ENCODE measurements around the gene AP3D1. TPM values are rescaled to one million over a fixed set of nuclear protein-coding genes. Genes with fewer than 3 reads are reported as not detected.

The AP3D1 gene
- total and polyA plus RNA-seq, 12 donors = 51.3 to 193 (median 121) TPM

DNA sequence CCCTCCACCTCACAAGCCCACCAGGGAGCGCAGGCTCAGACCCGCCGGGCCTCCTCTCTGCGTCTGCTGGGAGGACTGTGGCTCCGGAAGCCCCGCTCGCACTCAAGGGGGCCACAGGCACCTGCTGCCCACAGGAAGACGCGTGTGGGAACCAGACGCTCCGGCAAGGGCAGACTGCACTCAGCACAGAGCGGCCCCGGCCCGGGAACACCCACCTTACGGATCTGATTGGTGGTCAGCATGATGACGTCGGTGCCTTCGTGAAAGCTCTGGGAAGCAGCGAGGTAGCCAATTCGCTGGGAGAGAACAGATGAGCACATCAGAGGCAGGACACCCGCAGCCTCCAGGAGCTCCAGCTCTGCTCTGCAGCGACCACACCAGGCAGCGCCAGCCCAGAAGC is 14.6 kb downstream of the AP3D1 start:
- H3K4me3 ChIP-seq = no peak overlapping the region
- intact Hi-C loops (cut with DNase I) = no loop called here
- H3K27me3 ChIP-seq = no peaks in the 10 kb centered on the region
- H3K27ac ChIP-seq = no peak overlapping the region
- H3K4me1 ChIP-seq (replicated peaks in 1 of 2) = no peaks in the 10 kb centered on the region
- peaks cover 0 to 54% of the 10 kb centered on the region in 2 donors for H3K36me3 ChIP-seq (replicated peaks in 1 of 2)
- no peaks in the 10 kb centered on the region for H3K9me3 ChIP-seq (replicated peaks in 1 of 3)
- no peak for DNase-seq
- no peak for TF ChIP-seq POLR2A (IDR thresholded peaks at IDR 0.05)
- TF ChIP-seq, protein P1, sequence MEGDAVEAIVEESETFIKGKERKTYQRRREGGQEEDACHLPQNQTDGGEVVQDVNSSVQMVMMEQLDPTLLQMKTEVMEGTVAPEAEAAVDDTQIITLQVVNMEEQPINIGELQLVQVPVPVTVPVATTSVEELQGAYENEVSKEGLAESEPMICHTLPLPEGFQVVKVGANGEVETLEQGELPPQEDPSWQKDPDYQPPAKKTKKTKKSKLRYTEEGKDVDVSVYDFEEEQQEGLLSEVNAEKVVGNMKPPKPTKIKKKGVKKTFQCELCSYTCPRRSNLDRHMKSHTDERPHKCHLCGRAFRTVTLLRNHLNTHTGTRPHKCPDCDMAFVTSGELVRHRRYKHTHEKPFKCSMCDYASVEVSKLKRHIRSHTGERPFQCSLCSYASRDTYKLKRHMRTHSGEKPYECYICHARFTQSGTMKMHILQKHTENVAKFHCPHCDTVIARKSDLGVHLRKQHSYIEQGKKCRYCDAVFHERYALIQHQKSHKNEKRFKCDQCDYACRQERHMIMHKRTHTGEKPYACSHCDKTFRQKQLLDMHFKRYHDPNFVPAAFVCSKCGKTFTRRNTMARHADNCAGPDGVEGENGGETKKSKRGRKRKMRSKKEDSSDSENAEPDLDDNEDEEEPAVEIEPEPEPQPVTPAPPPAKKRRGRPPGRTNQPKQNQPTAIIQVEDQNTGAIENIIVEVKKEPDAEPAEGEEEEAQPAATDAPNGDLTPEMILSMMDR (IDR thresholded peaks at IDR 0.05) = no peak
- WGBS, 4 donors = 92 to 94% (median 93%) methylated on average over 7 to 23 of the region's 23 CpGs

DNA sequence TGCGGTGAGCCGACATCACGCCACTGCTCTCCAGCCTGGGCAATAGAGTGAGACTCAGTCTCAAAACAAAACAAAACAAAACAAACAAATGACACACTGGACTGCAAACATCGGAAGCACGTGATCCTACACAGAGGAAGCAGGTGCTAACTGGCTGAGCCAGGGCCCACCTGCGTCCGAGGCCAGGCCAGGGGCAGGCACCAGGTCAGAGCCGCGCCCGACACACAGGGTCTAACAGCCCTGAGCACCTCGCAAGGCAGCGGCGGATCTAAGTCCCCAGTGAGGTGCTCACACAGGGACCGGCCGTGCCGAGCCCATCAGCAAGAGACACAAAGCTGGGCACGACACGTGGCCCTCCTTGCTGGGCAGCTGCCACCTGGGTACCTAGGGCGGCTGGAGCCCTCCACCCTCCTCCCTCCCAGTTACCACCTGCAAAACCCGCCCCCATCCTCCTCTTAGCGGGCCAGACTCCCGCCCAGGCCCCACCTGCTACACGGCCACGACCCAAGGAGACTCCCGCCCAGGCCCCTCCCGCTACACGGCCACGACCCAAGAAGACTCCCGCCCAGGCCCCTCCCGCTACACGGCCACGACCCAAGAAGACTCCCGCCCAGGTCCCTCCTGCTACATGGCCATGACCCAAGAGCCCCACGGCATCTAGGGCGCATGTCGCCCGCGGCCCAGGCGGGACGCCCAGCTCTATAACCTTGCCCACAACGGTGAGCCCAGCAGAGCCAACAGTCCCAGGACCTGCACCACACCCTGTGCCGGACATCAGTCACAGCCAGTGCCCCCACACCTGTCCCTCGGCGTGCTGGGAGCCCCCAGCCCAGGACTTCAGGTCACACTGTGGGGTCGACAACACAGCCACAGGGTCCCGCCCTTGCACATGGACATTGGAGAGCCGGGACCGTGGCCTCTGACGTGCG is 15.6 kb downstream of the AP3D1 start:
- no peaks in the 10 kb centered on the region for H3K27me3 ChIP-seq
- no peak for TF ChIP-seq POLR2A (IDR thresholded peaks at IDR 0.05)
- TF ChIP-seq, protein P1 (IDR thresholded peaks at IDR 0.05) = no peak
- intact Hi-C loops (cut with DNase I) = no loop called here
- 89 to 95% (median 92%) methylated on average over 16 to 50 of the region's 50 CpGs for WGBS, 4 donors
- H3K9me3 ChIP-seq (replicated peaks in 1 of 3) = no peaks in the 10 kb centered on the region
- H3K36me3 ChIP-seq (replicated peaks in 1 of 2) = peaks cover 0 to 60% of the 10 kb centered on the region in 2 donors
- H3K4me1 ChIP-seq (replicated peaks in 1 of 2) = no peaks in the 10 kb centered on the region
- H3K27ac ChIP-seq = no peak overlapping the region
- no peak for DNase-seq
- no peak overlapping the region for H3K4me3 ChIP-seq

DNA sequence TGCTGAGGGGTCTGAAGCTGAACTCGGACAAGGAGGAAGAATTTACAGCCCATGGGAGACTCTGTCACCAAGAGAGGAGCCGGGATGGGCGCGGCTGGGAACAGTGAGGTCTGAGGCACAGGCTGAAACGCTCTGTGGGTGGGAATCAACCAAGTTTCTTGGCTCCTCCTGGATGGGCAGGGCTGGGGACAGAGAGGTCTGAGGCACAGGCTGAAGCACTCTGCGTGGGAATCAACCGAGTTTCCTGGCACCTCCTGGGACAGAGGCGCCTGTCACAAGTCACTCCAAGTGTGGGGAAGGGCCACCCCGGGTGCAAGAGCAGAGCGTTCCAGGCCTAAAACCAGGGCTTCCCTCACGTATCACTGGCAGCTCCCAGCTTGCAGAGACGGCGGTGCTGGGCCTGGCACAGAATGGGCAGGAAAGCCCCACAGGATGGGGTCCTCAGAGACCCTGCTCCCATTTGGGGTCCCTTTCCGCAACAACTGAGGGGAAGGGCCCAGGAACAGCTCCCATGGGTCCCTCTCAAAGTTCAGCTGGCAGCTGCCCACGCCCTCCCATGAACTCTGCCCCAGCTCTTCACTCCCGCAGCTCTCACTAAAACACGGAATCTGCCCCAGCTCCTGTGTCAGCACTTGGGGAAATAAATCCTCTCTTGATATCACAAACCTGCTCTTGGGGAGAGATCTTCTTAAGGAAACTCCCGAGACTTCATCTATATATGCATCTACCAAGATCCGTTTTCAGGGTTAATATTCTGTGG is 18.5 kb downstream of the AP3D1 start:
- WGBS, 4 donors = 71 to 89% (median 81%) methylated on average over 8 to 19 of the region's 19 CpGs

More for the DNA sequence above, 18.5 kb downstream of the AP3D1 start:
- Histone ChIP-seq H3K27ac (peak overlapping the region in 2 of 5 donors; percentile 13 to 45), H3K36me3 (replicated peaks in 1 of 2) (peaks cover 0 to 66% of the 10 kb centered on the region in 2 donors), H3K4me1 (replicated peaks in 1 of 2) (no peaks in the 10 kb centered on the region), H3K4me3 (no peak overlapping the region), H3K27me3 (no peaks in the 10 kb centered on the region), H3K9me3 (replicated peaks in 1 of 3) (no peaks in the 10 kb centered on the region)
- no peak for DNase-seq
- intact Hi-C loops (cut with DNase I) = no loop called here
- TF ChIP-seq POLR2A (IDR thresholded peaks at IDR 0.05) = no peak
- TF ChIP-seq, protein P1 (IDR thresholded peaks at IDR 0.05) = no peak
